H1 (cell line): ENCODE results near the gene COL25A1. TPM values are rescaled to one million over a fixed set of nuclear protein-coding genes. Genes with fewer than 3 reads are reported as not detected.

Experiments
- CTCF ChIA-PET: fragments of 300-600 bp; sonication (Branson Sonifier 250); formaldehyde crosslinking; loops from one replicate; lab custom pipeline; 2021; ENCODE audit not compliant: partially characterized antibody; lab: Charles Lee
- POLR2A ChIA-PET: fragments of 300-600 bp; sonication (Branson Sonifier 250); formaldehyde crosslinking; loops from one replicate; lab custom pipeline; 2021; ENCODE audit warnings: inconsistent platforms; ENCODE audit not compliant: partially characterized antibody; lab: Charles Lee
- DNase-seq, 2 experiments: peaks; one replicate each; pipeline versions ENCODE4 v3.0.0 to v3.0.0-alpha.2; 2010 to 2022; ENCODE audit warnings: low spot score in 2 of 2, low read depth in 1 of 2, mixed read lengths in 1 of 2
- FAIRE-seq: peaks from 2 replicates; lab custom pipeline; 2011; peaks lifted over from hg19 to GRCh38; lab: Jason Lieb, UNC
- H2AFZ ChIP-seq: 2 replicates; pipeline ENCODE4 v1.8.1; 2012; ENCODE audit warnings: low read length, inconsistent platforms
- H2AK5ac ChIP-seq: 2 replicates; pipeline ENCODE4 v1.6.1; 2013; ENCODE audit warnings: low read depth, low read length
- H2BK120ac ChIP-seq: replicated peaks from 2 replicates; pipeline ENCODE3; 2013; ENCODE audit warnings: low read depth, low read length, inconsistent platforms
- H2BK12ac ChIP-seq: 2 replicates; pipeline ENCODE4 v1.6.1; 2013; ENCODE audit warnings: low read depth, low read length
- H2BK15ac ChIP-seq: 2 replicates; pipeline ENCODE4 v1.6.1; 2013; ENCODE audit warnings: low read length
- H2BK20ac ChIP-seq: 2 replicates; pipeline ENCODE4 v1.6.1; 2013; ENCODE audit warnings: low read length
- H2BK5ac ChIP-seq: 2 replicates; pipeline ENCODE4 v1.6.1; 2013; ENCODE audit warnings: low read depth, low read length
- H3K14ac ChIP-seq: 2 replicates; pipeline ENCODE4 v1.6.1; 2013; ENCODE audit warnings: inconsistent platforms; ENCODE audit not compliant: insufficient read length
- H3K18ac ChIP-seq: 2 replicates; pipeline ENCODE4 v1.6.1; 2013; ENCODE audit warnings: low read length; ENCODE audit errors: extremely low read depth
- H3K23ac ChIP-seq: 2 replicates; pipeline ENCODE4 v1.6.1; 2013; ENCODE audit warnings: inconsistent platforms; ENCODE audit not compliant: insufficient read length
- H3K23me2 ChIP-seq: 2 replicates; pipeline ENCODE4 v1.6.1; 2013; ENCODE audit warnings: low read depth, low read length
- H3K27ac ChIP-seq: 2 replicates; pipeline ENCODE4 v1.6.1; 2011; ENCODE audit warnings: low read depth, low read length, inconsistent platforms
- H3K27me3 ChIP-seq, 4 experiments: replicated peaks in 1 of 4; 1 replicate in 1 of 4; 2 replicates in 3 of 4; pipeline versions ENCODE4 v1.6.1 to v1.8.1; 2011 to 2013; ENCODE audit warnings: low read length in 3 of 4, mild to moderate bottlenecking in 3 of 4, inconsistent platforms in 2 of 4, mixed read lengths in 2 of 4, moderate library complexity in 1 of 4; ENCODE audit not compliant: control insufficient read depth in 3 of 4, insufficient read depth in 3 of 4; ENCODE audit errors: extremely low read depth in 1 of 4
- H3K36me3 ChIP-seq, 4 experiments: 2 replicates each; pipeline versions ENCODE4 v1.6.1 to v1.8.1; 2011 to 2013; ENCODE audit warnings: mild to moderate bottlenecking in 4 of 4, low read length in 3 of 4, moderate library complexity in 2 of 4, control low read depth in 1 of 4, inconsistent platforms in 1 of 4; ENCODE audit not compliant: insufficient read depth in 4 of 4, control insufficient read depth in 2 of 4
- H3K4ac ChIP-seq: replicated peaks from 2 replicates; pipeline ENCODE3; 2013; ENCODE audit warnings: low read length, low read depth, mixed read lengths, inconsistent platforms; ENCODE audit not compliant: insufficient read length
- H3K4me1 ChIP-seq, 4 experiments: replicated peaks in 1 of 4; 1 replicate in 1 of 4; 2 replicates in 3 of 4; pipeline versions ENCODE4 v1.6.1 to v1.8.1; 2011 to 2013; ENCODE audit warnings: low read length in 3 of 4, inconsistent platforms in 2 of 4, mixed read lengths in 1 of 4; ENCODE audit not compliant: insufficient read depth in 4 of 4, control insufficient read depth in 3 of 4
- H3K4me2 ChIP-seq, 2 experiments: 2 replicates each; pipeline versions ENCODE4 v1.6.1 to v1.8.1; 2011 to 2013; ENCODE audit warnings: low read depth in 2 of 2, low read length in 2 of 2, control low read depth in 1 of 2, inconsistent platforms in 1 of 2, mild to moderate bottlenecking in 1 of 2; ENCODE audit not compliant: insufficient read depth in 1 of 2
- H3K4me3 ChIP-seq, 4 experiments: fragments of 200-600, 300-600 bp in 1 of 4; sonication (generic), shearing (Covaris generic), sonication (Bioruptor Twin) in 1 of 4; 2 replicates each; pipeline versions ENCODE4 v1.5.1 to v1.8.1; 2011 to 2016; ENCODE audit warnings: low read length in 4 of 4, low read depth in 3 of 4, control low read depth in 2 of 4, inconsistent platforms in 2 of 4, mild to moderate bottlenecking in 2 of 4, mixed read lengths in 1 of 4, moderate library complexity in 1 of 4; ENCODE audit not compliant: insufficient read depth in 2 of 4; ENCODE audit errors: extremely low read depth in 1 of 4
- H3K56ac ChIP-seq: replicated peaks from 2 replicates; pipeline ENCODE3; 2013; ENCODE audit warnings: low read depth, mild to moderate bottlenecking, mixed read lengths, low read length, inconsistent platforms; ENCODE audit not compliant: insufficient read length
- H3K79me1 ChIP-seq: 2 replicates; pipeline ENCODE4 v1.6.1; 2013; ENCODE audit warnings: low read depth, low read length, control low read depth
- H3K79me2 ChIP-seq, 2 experiments: 2 replicates each; pipeline versions ENCODE4 v1.6.1 to v1.8.1; 2012 to 2013; ENCODE audit warnings: low read length in 2 of 2, mild to moderate bottlenecking in 2 of 2, inconsistent platforms in 1 of 2; ENCODE audit not compliant: insufficient read depth in 2 of 2, control insufficient read depth in 1 of 2
- H3K9ac ChIP-seq, 4 experiments: replicated peaks in 1 of 4; 1 replicate in 1 of 4; 2 replicates in 3 of 4; pipeline versions ENCODE4 v1.6.1 to v1.8.1; 2011 to 2013; ENCODE audit warnings: low read depth in 3 of 4, low read length in 3 of 4, control low read depth in 2 of 4, mild to moderate bottlenecking in 2 of 4, moderate library complexity in 2 of 4, inconsistent platforms in 1 of 4; ENCODE audit errors: extremely low read depth in 1 of 4
- H3K9me3 ChIP-seq, 2 experiments: 2 replicates each; pipeline versions ENCODE4 v1.6.1 to v1.8.1; 2012 to 2013; ENCODE audit warnings: mild to moderate bottlenecking in 2 of 2, moderate library complexity in 2 of 2, control low read depth in 1 of 2, inconsistent platforms in 1 of 2, low read depth in 1 of 2, low read length in 1 of 2, mixed read lengths in 1 of 2; ENCODE audit not compliant: insufficient read depth in 2 of 2
- H4K20me1 ChIP-seq, 2 experiments: replicated peaks in 1 of 2; 2 replicates each; pipeline versions ENCODE3 to v1.8.1; 2011 to 2013; ENCODE audit warnings: inconsistent platforms in 2 of 2, low read length in 2 of 2, mild to moderate bottlenecking in 1 of 2; ENCODE audit not compliant: insufficient read depth in 2 of 2, control insufficient read depth in 1 of 2
- H4K5ac ChIP-seq: 2 replicates; pipeline ENCODE4 v1.6.1; 2013; ENCODE audit warnings: low read length, low read depth, mixed read lengths, inconsistent platforms; ENCODE audit not compliant: insufficient read length
- H4K8ac ChIP-seq: 2 replicates; pipeline ENCODE4 v1.8.0; 2013; ENCODE audit warnings: mild to moderate bottlenecking, moderate library complexity, low read length, inconsistent platforms; ENCODE audit not compliant: insufficient read depth; ENCODE audit errors: extremely low read depth
- H4K91ac ChIP-seq: replicated peaks from 2 replicates; pipeline ENCODE3; 2013; ENCODE audit warnings: low read length, mixed read lengths, inconsistent platforms; ENCODE audit not compliant: insufficient read length
- CTBP2 ChIP-seq: IDR thresholded peaks from 2 replicates; pipeline ENCODE4 v1.7.0; 2011; ENCODE audit warnings: borderline replicate concordance, mild to moderate bottlenecking, moderate library complexity, mixed read lengths, low read length; ENCODE audit not compliant: insufficient read depth, insufficient read length
- EZH2 ChIP-seq: fragments of 200-600 bp; sonication (generic); IDR thresholded peaks from 2 replicates; pipeline ENCODE4 v1.7.1; 2012; ENCODE audit warnings: low read depth, mild to moderate bottlenecking, moderate library complexity, low read length, inconsistent platforms; ENCODE audit not compliant: severe bottlenecking
- JUND ChIP-seq: IDR thresholded peaks from 2 replicates; pipeline ENCODE4 v1.6.1; 2011; ENCODE audit warnings: mild to moderate bottlenecking, improper control_type of control experiment, low read length
- MAX ChIP-seq: IDR thresholded peaks from 2 replicates; pipeline ENCODE4 v1.6.1; 2012; ENCODE audit warnings: inconsistent platforms
- POLR2AphosphoS5 ChIP-seq: IDR thresholded peaks from 2 replicates; pipeline ENCODE4 v1.6.1; 2011; ENCODE audit warnings: low read depth, low read length
- RXRA ChIP-seq: IDR thresholded peaks from 2 replicates; pipeline ENCODE4 v1.6.1; 2011; ENCODE audit warnings: low read depth, mild to moderate bottlenecking, low read length, moderate library complexity; ENCODE audit not compliant: insufficient read depth
- SP1 ChIP-seq: IDR thresholded peaks from 2 replicates; pipeline ENCODE4 v1.6.1; 2011; ENCODE audit warnings: low read depth, low read length
- WGBS, 2 experiments: shearing (Covaris generic) in 1 of 2; methylation state at CpG; one replicate each; pipeline versions ENCODE4 v1.1.6 to v1.1.7; 2013 to 2015; ENCODE audit warnings: low lambda C conversion rate in 2 of 2, mixed read lengths in 2 of 2, inconsistent platforms in 1 of 2, low coverage in 1 of 2, missing lambda C conversion rate in 1 of 2; ENCODE audit not compliant: insufficient replicate concordance in 2 of 2, insufficient coverage in 1 of 2, insufficient read length in 1 of 2; ENCODE audit errors: extremely low coverage in 1 of 2, missing lambda C conversion rate in 1 of 2; 5-methylcytosine and 5-hydroxymethylcytosine counted together
- polyA plus RNA-seq, 7 experiments: library from polyadenylated mRNA; depleted of rRNA in 3 of 7; stranded (reverse) in 5 of 7; unstranded in 2 of 7; fragments of >200 nt in 5 of 7; fragments of 200-250 nt in 2 of 7; gene quantifications; 1 replicate in 5 of 7; 2 replicates in 1 of 7; 4 replicates in 1 of 7; pipeline versions ENCODE4 v1.2.1 to v1.2.3, GENCODE V29; 2011 to 2013; ENCODE audit warnings: missing spikeins in 2 of 7, mixed read lengths in 2 of 7
- total RNA-seq: library from RNA; stranded (reverse); fragmentation: NEBNext Ultra II Directional; extraction: Animal tissue kit (Norgen Biotek cat#: 25700); gene quantifications from 2 replicates; pipeline ENCODE4 v1.2.1, GENCODE V29; 2021

COL25A1 gene
- total and polyA plus RNA-seq, 2 of the 8 experiments (the other 6 are each of a cell fraction or from before 2014, with no cell fraction given) = 1.1 to 8.3 TPM

- no peak overlapping the region for H2AFZ ChIP-seq
- H2BK15ac ChIP-seq = no peak overlapping the region
- TF ChIP-seq CTBP2 (no peak), POLR2AphosphoS5 (no peak), MAX (no peak), RXRA (no peak), JUND (no peak), SP1 (no peak), EZH2 (no peak)
- no peak overlapping the region for H2BK20ac ChIP-seq
- H3K14ac ChIP-seq = no peak overlapping the region
- no peak overlapping the region for H2AK5ac ChIP-seq
- ChIA-PET CTCF (interaction anchor here (1.0 kb wide), 1 partner anchor 92 kb away, joined by 3 read pairs; no protein-coding TSS in a partner anchor), POLR2A (no interaction called here)
- H4K91ac ChIP-seq = no peak overlapping the region
- H3K79me2 ChIP-seq = no peaks in the 10 kb centered on the region
- no peaks in the 10 kb centered on the region for H3K27me3 ChIP-seq
- 94% methylated on average over 11 of the region's 11 CpGs; no CpG with 5 or more reads in 1 of the 2 experiments for WGBS, 2 experiments
- H3K9ac ChIP-seq = no peak overlapping the region
- no peak overlapping the region for H3K23ac ChIP-seq
- H2BK120ac ChIP-seq = no peak overlapping the region
- no peak overlapping the region for H4K5ac ChIP-seq
- DNase-seq (no peak), FAIRE-seq (no peak)
- H3K4ac ChIP-seq = no peak overlapping the region
- no peaks in the 10 kb centered on the region for H3K79me1 ChIP-seq
- no peak overlapping the region for H3K18ac ChIP-seq
- no peak overlapping the region for H2BK12ac ChIP-seq
- no peaks in the 10 kb centered on the region for H4K20me1 ChIP-seq
- peaks cover 0 to 6% (median 0%) of the 10 kb centered on the region in 4 experiments; a peak in 2 of 8 replicates for H3K36me3 ChIP-seq
- no peak overlapping the region for H4K8ac ChIP-seq
- no peak overlapping the region for H3K56ac ChIP-seq
- H2BK5ac ChIP-seq = no peak overlapping the region
- H3K4me3 ChIP-seq = no peak overlapping the region
- H3K4me2 ChIP-seq = no peak overlapping the region
- no peak overlapping the region for H3K27ac ChIP-seq
- H3K23me2 ChIP-seq = no peaks in the 10 kb centered on the region
- H3K9me3 ChIP-seq = peaks cover 16 to 18% of the 10 kb centered on the region in 2 experiments
- peaks cover 0 to 3% (median 0%) of the 10 kb centered on the region in 4 experiments; a peak in 1 of 7 replicates for H3K4me1 ChIP-seq
Measured at GRCh38 chr4:109313168-109314133, 11.0 kb upstream of the COL25A1 start.
